ENCODE measurements around the gene SEC14L1.
"Not testable (repeated sequence)": the region's sequence is repeated elsewhere in the genome, so short reads cannot be mapped to it uniquely, and the experiment has no call there.

Gene SEC14L1

GRCh38 chr17:77140878-77141767, at the start of gene SEC14L1:
Gene SEC14L1 (plus strand): TSS chr17:77140969. CDS start chr17:77143597, 2,628 bp downstream.
- DNase-seq: no peak

DNA sequence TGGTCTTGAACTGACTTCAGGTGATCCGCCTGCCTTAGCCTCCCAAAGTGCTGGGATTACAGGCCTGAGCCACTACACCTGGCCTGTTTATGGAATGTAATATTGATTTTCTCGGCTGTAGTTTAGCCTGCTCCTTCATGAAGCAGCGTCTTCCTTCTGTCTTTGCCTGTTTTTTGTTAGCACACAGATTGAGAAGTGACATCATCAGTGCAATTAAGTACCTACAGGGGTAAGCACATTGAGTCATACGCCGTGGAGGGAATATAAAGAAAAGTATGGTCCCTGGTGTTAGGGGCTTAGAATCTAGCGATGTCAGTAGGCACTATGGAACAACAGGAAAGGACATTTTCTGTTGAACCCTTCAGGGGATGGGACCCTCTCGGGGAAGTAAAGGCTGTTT, 48.7 kb upstream of the SEC14L1 start:
- no peak for DNase-seq

DNA sequence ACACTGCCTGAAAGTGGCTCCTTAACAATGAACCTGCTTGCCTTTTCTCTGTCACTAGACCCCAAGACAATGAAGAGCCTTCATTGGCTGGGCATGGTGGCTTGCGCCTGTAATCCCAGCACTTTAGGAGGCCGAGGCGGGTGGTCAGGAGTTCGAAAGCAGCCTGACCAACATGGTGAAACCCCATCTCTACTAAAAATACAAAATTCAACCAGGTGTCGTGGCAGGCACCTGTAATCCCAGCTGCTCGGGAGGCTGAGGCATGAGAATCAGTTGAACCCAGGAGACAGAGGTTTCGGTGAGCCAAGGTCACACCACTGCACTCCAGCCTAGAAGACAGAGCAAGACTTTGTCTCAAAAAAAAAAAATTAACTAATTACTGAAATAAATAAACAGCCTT, 45.3 kb upstream of the SEC14L1 start:
- DNase-seq: no peak

DNA sequence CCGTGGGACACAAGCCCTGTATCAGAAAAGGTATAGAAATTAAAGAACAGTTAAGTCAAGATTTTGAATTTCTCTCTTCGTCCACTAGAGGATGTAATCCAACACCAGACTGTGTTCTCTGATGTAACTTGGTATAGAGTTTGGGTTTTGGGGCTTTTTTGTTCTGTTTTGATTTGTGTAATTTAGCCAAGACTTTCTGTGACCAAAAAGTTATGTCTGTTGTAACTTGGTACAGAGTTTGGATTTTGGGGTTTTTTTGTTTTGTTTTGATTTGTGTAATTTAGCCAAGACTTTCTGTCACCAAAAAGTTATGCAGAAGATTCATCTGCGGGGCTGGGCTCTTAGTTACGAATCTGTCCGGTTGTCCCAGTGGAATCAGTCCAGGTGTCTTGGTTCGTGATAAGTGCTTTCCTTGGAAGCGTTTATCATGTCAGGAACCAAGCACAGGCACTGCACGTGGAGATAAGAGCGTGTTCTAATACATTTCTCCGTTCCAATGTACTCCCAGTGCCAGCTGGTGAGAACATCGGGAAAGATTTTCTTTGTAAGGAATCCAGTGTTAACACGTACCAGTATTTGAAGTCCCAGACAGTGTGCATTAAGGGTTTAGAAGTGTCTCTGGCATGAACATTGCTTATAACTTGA, 44.1 kb upstream of the SEC14L1 start:
- DNase-seq: no peak

- DNase-seq: no peak
Observed at GRCh38 chr17:77097631-77098180, 43.1 kb upstream of the SEC14L1 start.

- DNase-seq: no peak
Observed at GRCh38 chr17:77098884-77099545, 41.8 kb upstream of the SEC14L1 start.

DNA sequence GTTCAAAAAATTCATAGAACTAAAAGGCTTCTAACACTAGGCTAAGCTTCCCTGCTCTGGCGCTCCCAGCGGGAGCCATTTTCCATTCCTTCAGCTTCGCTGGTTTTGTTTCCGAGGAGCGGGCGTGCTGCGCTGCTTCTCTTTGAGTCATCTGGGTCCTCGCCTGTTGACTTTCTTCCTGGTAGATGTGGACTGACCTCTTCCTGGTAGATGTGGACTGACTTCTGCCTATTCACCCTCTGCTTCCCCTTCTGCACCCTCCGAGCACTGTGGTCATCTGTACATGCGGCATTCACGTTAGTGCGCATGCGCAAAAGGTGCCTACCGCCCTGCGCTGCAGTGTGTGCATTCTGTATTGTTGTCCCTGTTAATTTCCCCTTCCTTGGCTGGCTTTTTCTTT, 40.8 kb upstream of the SEC14L1 start:
- DNase-seq: no peak

DNA sequence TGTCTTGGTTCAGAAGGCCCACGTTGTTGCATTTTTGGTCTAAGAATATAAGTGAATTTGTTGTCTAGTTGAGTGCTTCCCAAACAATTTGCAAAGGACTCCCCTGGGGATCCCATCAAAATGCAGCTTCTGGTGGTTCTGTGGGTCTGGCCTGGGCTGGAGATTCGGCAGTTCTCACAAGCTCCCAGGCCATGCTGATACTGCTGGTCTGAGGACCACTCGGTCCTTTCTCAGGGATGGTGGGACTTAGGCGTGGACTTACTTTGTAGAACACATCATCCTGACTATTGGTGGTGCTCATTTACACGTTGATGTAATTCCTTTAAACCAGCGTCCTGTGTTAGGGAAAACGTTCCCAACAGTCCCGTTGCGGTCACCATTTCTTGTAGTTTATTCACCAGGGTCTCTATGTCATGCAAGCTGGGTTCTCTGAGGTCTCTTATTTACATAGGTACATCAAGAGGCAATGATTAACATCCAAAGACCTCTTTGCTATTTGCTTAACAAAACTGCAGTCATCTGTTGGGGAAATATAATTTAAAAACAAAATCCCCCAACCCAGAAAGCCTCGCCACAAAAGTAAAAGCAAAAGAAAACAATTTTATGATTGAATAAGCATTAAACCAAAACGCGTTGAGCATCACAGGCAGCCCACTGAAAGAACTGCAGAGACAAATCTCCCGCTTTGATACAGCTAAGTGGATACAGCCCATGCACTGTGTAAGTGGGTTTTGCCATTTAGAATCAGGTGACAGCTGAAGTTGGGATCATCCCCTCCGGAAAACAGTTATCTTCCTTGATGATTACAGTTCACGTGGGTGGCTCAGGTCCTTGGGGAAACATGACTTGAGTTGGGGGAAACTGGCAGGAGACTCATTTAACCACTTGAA, 39.0 kb upstream of the SEC14L1 start:
- no peak for DNase-seq

GRCh38 chr17:77102411-77103134, 38.2 kb upstream of the SEC14L1 start:
- not testable (repeated sequence) for DNase-seq

- no peak for DNase-seq
Observed at GRCh38 chr17:77105706-77106105, 35.1 kb upstream of the SEC14L1 start.

- DNase-seq: no peak
Observed at GRCh38 chr17:77106874-77107358, 33.9 kb upstream of the SEC14L1 start.

DNA sequence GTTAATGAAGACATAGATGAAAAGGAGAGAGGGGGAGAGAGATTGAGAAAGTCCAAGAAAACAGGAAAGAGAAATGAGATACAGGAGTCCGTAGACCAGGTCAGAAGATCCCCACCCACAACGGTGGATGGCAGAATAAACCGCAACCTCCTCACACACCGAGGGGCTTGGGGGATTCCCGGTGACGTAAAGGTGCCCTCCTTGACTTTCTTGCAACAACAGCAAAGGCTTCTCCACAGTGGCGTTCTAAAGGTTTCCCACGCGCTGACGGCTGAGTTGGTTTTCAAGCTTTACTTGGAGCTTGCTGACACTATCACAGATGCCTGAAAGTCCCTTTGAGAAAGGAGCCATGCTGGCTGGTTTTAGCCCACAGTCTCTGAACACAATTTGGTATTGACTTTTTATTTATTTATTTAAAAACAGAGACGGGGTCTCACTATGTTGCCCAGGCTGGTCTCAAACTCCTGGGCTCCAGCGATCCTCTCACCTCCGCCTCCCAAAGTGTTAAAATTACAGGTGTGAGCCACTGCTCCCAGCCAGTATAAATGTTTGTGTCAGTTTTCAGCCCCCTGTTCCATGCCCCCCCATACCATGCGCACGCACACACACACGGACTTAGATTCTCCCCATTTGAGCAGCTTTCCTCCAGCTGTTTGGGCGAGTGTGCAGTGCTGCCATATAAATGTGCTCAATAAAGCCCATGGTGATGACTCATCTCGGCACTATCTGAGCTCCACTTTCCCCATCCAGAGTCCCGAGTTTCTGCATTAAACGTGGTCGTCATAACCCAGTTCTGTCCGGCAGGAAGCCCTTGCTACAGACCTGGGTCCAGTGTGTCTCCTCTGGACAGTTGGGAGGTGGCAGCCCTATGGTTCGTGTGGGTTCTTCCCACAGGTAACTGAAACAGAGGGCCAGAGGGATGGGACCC, 33.0 kb upstream of the SEC14L1 start:
- DNase-seq: no peak

- no peak for DNase-seq
Observed at GRCh38 chr17:77109159-77109759, 31.5 kb upstream of the SEC14L1 start.

- DNase-seq: no peak
Observed at GRCh38 chr17:77109764-77110359, 30.9 kb upstream of the SEC14L1 start.

- not testable (repeated sequence) for DNase-seq
Observed at GRCh38 chr17:77111165-77111933, 29.4 kb upstream of the SEC14L1 start.

DNA sequence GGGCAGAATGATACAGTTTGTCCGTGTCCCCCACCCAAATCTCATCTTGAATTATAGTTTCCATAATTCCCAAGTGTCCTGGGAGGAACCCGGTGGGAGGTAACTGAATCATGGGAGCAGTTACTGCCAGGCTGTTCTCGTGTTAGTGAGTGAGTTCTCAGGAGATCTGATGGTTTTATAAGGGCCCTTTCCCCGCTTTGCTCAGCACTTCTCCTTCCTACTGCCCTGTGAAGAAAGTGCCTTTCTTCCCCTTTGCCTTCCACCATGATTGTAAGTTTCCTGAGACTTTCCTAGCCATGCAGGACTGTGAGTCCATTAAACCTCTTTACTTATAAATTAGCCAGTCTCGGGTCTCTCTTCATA, 28.9 kb upstream of the SEC14L1 start:
- no peak for DNase-seq

DNA sequence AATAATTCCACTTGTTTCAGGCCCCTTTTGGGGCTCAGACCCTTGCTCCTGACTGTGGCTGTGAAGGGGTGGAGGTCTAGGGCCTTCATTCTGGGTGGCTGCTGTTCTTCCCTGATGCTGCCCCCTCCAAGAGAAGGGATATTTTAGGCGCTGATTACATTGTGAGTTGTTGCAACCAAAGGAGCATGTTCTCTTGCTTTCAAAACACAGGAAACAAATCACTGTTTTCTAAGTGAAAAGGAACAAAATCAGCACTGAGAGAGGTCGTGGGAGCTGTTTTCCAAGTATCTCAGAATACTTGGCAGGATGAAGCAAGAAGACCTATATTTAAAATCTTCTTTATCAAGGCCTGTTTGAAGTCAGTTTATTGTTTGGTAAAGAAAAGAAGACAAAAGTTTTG, 25.3 kb upstream of the SEC14L1 start:
- no peak for DNase-seq

DNA sequence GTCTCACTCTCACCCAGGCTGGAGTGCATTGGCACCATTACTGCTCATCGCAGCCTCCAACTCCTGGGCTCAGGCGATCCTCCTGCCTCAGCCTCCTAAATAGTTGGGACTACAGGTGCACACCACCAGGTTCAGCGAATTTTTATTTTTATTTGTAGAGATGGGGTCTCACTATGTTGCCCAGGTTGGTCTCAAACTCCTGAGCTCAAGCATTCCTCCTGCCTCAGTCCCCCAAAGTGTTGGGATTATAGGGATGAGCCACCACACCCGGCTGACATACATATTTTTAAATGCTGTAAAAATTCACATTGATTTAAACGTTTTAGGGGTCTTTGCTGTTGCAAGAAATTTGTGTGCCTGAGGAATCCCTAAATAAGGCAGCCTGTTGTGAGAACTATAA, 24.8 kb upstream of the SEC14L1 start:
- no peak for DNase-seq

DNA sequence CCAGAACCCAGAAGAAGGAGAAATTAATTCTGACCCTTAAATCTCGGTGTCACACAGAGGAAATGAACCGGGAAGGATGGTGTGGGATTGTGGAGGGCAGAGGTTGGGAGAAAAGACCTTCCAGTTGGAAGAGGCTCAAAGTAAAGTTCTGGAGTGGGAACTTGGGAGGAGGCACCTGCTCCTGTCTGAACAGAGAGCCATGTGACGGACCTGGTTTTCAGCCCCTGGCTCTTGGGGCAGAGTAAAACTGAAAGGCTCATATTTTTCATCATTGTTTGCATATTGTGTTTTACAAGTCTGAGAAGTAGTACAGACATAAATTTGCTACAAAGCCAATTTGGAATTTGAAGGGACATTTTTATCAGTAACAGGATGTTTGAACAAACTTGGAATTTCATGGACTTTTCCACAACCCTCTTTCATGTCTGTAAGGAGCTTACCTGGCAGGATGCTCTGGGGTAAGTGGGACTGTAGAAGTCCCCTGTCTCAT, 24.4 kb upstream of the SEC14L1 start:
- DNase-seq: no peak

Data from NCI-H446 treated with DMSO at 0.1 percent for 48 hours (cell line).